HepG2 (cell line): ENCODE measurements around the gene FAF2. TPM values are rescaled to one million over a fixed set of nuclear protein-coding genes. Genes with fewer than 3 reads are reported as not detected.

ENCODE experiments used
- ATAC-seq: fragments of 200-7000 bp; cut with Tn5 transposase; 3 replicates; pipeline ENCODE4 v1.9.1; 2020; ENCODE audit warnings: mild to moderate bottlenecking, moderate library complexity
- BruUV-seq: library from RNA; stranded (reverse); fragments of 400-500 nt; replicated peaks from 2 replicates; lab custom pipeline; 2021; lab: Mats Ljungman, UMichigan
- CTCF ChIA-PET: fragments of 300-600 bp; formaldehyde crosslinking; extraction: SDS; loops from one replicate; lab custom pipeline; 2021; ENCODE audit warnings: low total read pairs, inconsistent platforms, low intra/inter-chr PET ratio; lab: Yijun Ruan, JAX
- POLR2A ChIA-PET: fragments of 350-600 bp; sonication (Branson Sonifier 250); formaldehyde crosslinking; loops from one replicate; lab custom pipeline; 2020; ENCODE audit warnings: antibody characterized with exemption, inconsistent platforms; lab: Yijun Ruan, JAX
- DNase-seq: peaks from one replicate; pipeline ENCODE4 v3.0.0-alpha.2; 2015; ENCODE audit warnings: low spot score
- FAIRE-seq: peaks from 3 replicates; lab custom pipeline; 2011; peaks lifted over from hg19 to GRCh38; lab: Jason Lieb, UNC
- H2AFZ ChIP-seq: one replicate; pipeline ENCODE4 v1.6.1; 2011; ENCODE audit warnings: low read length, inconsistent platforms
- H3K27ac ChIP-seq: fragments of 300-600 bp; 3 replicates; pipeline ENCODE4 v1.8.0; 2011; ENCODE audit warnings: mixed run types, mild to moderate bottlenecking, mixed read lengths, low read length, inconsistent platforms; ENCODE audit not compliant: insufficient read depth; ENCODE audit errors: extremely low read length
- H3K27me3 ChIP-seq, 2 experiments: fragments of 200-600 bp in 1 of 2; 2 replicates in 1 of 2; 3 replicates in 1 of 2; pipeline versions ENCODE4 v1.6.0 to v1.8.0; 2011; ENCODE audit warnings: low read length in 2 of 2, mild to moderate bottlenecking in 2 of 2, moderate library complexity in 2 of 2, inconsistent platforms in 1 of 2; ENCODE audit not compliant: insufficient read depth in 2 of 2, control insufficient read depth in 1 of 2
- H3K36me3 ChIP-seq, 2 experiments: fragments of 200-600 bp in 1 of 2; replicated peaks in 1 of 2; 2 replicates in 1 of 2; 3 replicates in 1 of 2; pipeline versions ENCODE4 v1.5.1 to v1.8.0; 2011; ENCODE audit warnings: low read length in 2 of 2, inconsistent platforms in 1 of 2; ENCODE audit not compliant: insufficient read depth in 2 of 2, control insufficient read depth in 1 of 2
- H3K4me1 ChIP-seq: 2 replicates; pipeline ENCODE4 v1.5.1; 2012; ENCODE audit warnings: low read length, inconsistent platforms; ENCODE audit not compliant: insufficient read depth
- H3K4me2 ChIP-seq: 2 replicates; pipeline ENCODE4 v1.6.0; 2011; ENCODE audit warnings: low read depth, low read length, inconsistent platforms
- H3K4me3 ChIP-seq, 3 experiments: fragments of 200-600 bp in 1 of 3; sonication (generic), shearing (Covaris generic) in 1 of 3; replicated peaks in 1 of 3; 2 replicates each; pipeline ENCODE4 v1.5.1; 2011 to 2016; ENCODE audit warnings: low read length in 3 of 3, inconsistent platforms in 2 of 3, low read depth in 2 of 3, mild to moderate bottlenecking in 2 of 3, control low read depth in 1 of 3, mixed read lengths in 1 of 3; ENCODE audit not compliant: insufficient read depth in 1 of 3
- H3K79me2 ChIP-seq: one replicate; pipeline ENCODE4 v1.6.1; 2011; ENCODE audit warnings: low read length, inconsistent platforms; ENCODE audit not compliant: insufficient read depth
- H3K9ac ChIP-seq: 2 replicates; pipeline ENCODE4 v1.6.0; 2011; ENCODE audit warnings: mild to moderate bottlenecking, low read depth, low read length, inconsistent platforms; ENCODE audit not compliant: insufficient read depth
- H3K9me3 ChIP-seq: 2 replicates; pipeline ENCODE4 v1.5.1; 2012; ENCODE audit warnings: mild to moderate bottlenecking, low read length
- H4K20me1 ChIP-seq: 2 replicates; pipeline ENCODE4 v1.6.0; 2011; ENCODE audit warnings: inconsistent platforms, mild to moderate bottlenecking, low read length, moderate library complexity; ENCODE audit not compliant: insufficient read depth
- ATF4 ChIP-seq, 2 experiments: fragments of 450-650 bp in 1 of 2; sonication (generic) in 1 of 2; formaldehyde crosslinking; IDR thresholded peaks; 2 replicates each; pipeline versions ENCODE4 v1.5.0 to v1.8.0; 2020 to 2022; ENCODE audit warnings: mild to moderate bottlenecking in 1 of 2, missing genetic modification reagents in 1 of 2
- CTCF ChIP-seq: sonication (generic); formaldehyde crosslinking; IDR thresholded peaks from 2 replicates; pipeline ENCODE4 v1.5.0; 2020; ENCODE audit warnings: mild to moderate bottlenecking, missing genetic modification reagents, moderate library complexity
- HDAC2 ChIP-seq: sonication (generic); formaldehyde crosslinking; IDR thresholded peaks from 2 replicates; pipeline ENCODE4 v1.4.0; 2020; ENCODE audit warnings: missing genetic modification reagents
- NR2F1 ChIP-seq, 2 experiments: fragments of 450-650 bp in 1 of 2; formaldehyde crosslinking in 1 of 2; IDR thresholded peaks; 2 replicates each; pipeline versions ENCODE4 v1.5.0 to v1.6.1; 2016 to 2020; ENCODE audit warnings: mild to moderate bottlenecking in 1 of 2, missing compliant biosample characterization in 1 of 2, missing genetic modification reagents in 1 of 2, moderate library complexity in 1 of 2
- RAD21 ChIP-seq: fragments of 450-650 bp; formaldehyde crosslinking; IDR thresholded peaks from 2 replicates; pipeline ENCODE4 v1.5.0; 2020; ENCODE audit warnings: mild to moderate bottlenecking
- RXRA ChIP-seq: sonication (generic); formaldehyde crosslinking; IDR thresholded peaks from 2 replicates; pipeline ENCODE4 v1.5.1; 2020; ENCODE audit warnings: missing genetic modification reagents
- RXRB ChIP-seq: IDR thresholded peaks from 2 replicates; pipeline ENCODE4 v1.6.1; 2016; ENCODE audit warnings: borderline replicate concordance, missing genetic modification reagents, missing compliant biosample characterization
- SAP130 ChIP-seq: IDR thresholded peaks from 2 replicates; pipeline ENCODE4 v1.6.1; 2016; ENCODE audit warnings: low read depth
- SMAD3 ChIP-seq: sonication (generic); formaldehyde crosslinking; IDR thresholded peaks from 2 replicates; pipeline ENCODE4 v1.4.0; 2020; ENCODE audit warnings: missing genetic modification reagents
- SMC3 ChIP-seq: IDR thresholded peaks from 2 replicates; pipeline ENCODE4 v1.6.1; 2011; ENCODE audit warnings: low read length, improper control_type of control experiment
- STAG1 ChIP-seq: sonication (generic); formaldehyde crosslinking; IDR thresholded peaks from 2 replicates; pipeline ENCODE4 v1.4.0; 2020; ENCODE audit warnings: missing genetic modification reagents
- TEF ChIP-seq: sonication (generic); formaldehyde crosslinking; IDR thresholded peaks from 2 replicates; pipeline ENCODE4 v1.5.0; 2020; ENCODE audit warnings: missing genetic modification reagents
- ZBTB7B ChIP-seq: sonication (generic); formaldehyde crosslinking; IDR thresholded peaks from 2 replicates; pipeline ENCODE4 v1.4.0; 2020; ENCODE audit warnings: missing genetic modification reagents
- ZNF225 ChIP-seq: sonication (generic); formaldehyde crosslinking; IDR thresholded peaks from 2 replicates; pipeline ENCODE4 v1.4.0; 2020; ENCODE audit warnings: mild to moderate bottlenecking, missing genetic modification reagents
- ZNF350 ChIP-seq: sonication (generic); formaldehyde crosslinking; IDR thresholded peaks from 2 replicates; pipeline ENCODE4 v1.4.0; 2020; ENCODE audit warnings: mild to moderate bottlenecking, low read depth, missing genetic modification reagents, borderline replicate concordance
- ZNF451 ChIP-seq: sonication (generic); formaldehyde crosslinking; IDR thresholded peaks from 2 replicates; pipeline ENCODE4 v1.5.0; 2020; ENCODE audit warnings: mild to moderate bottlenecking, missing genetic modification reagents
- ZNF7 ChIP-seq: IDR thresholded peaks from 2 replicates; pipeline ENCODE4 v1.6.1; 2016; ENCODE audit warnings: missing biosample characterization, missing genetic modification reagents
- ZNF800 ChIP-seq: sonication (generic); formaldehyde crosslinking; IDR thresholded peaks from 2 replicates; pipeline ENCODE4 v1.4.0; 2020; ENCODE audit warnings: missing genetic modification reagents
- WGBS: methylation state at CpG from one replicate; pipeline ENCODE4 v1.1.6; 2017; ENCODE audit warnings: low lambda C conversion rate; 5-methylcytosine and 5-hydroxymethylcytosine counted together
- in situ Hi-C: cut with HindIII; loops from 2 replicates; pipeline ENCODE4 v1.10.0; 2017; ENCODE audit warnings: low pct_unique_long_range_greater_than_20kb; ENCODE audit not compliant: extremely low pct_ligation_motif_present
- intact Hi-C: fragments of 100-400 bp; cut with micrococcal nuclease; formaldehyde crosslinking; loops from one replicate; pipeline ENCODE4 v1.10.0; 2022; ENCODE audit not compliant: unreplicated experiment
- polyA plus RNA-seq, 8 experiments: library from polyadenylated mRNA; depleted of rRNA in 3 of 8; stranded (reverse) in 7 of 8; unstranded in 1 of 8; fragments of >200 nt; fragmentation: Illumina TruSeq in 4 of 8; extraction: Trizol in 4 of 8; gene quantifications; 2 replicates each; pipeline versions ENCODE4 v1.2.1 to v1.2.3, GENCODE V29; 2011 to 2016; ENCODE audit warnings: low read depth in 4 of 8, missing spikeins in 1 of 8, mixed read lengths in 1 of 8; ENCODE audit not compliant: insufficient read depth in 1 of 8
- total RNA-seq, 5 experiments: library from RNA; depleted of rRNA; stranded (reverse); fragments of >200 nt; fragmentation: Illumina TruSeq; extraction: Trizol; gene quantifications; 2 replicates each; pipeline ENCODE4 v1.2.3, GENCODE V29; 2016; ENCODE audit warnings: low read depth in 1 of 5

The FAF2 gene
- total and polyA plus RNA-seq, 2 of the 13 experiments (the other 11 are each of a cell fraction or from before 2014, with no cell fraction given), result 27.8 to 34.3 TPM

GRCh38 chr5:176427971-176428370 is 20.2 kb upstream of the FAF2 start (continued):
- no peak for TF ChIP-seq TEF (CRISPR knock-in tag)

- Histone ChIP-seq H3K36me3 (no peaks in the 10 kb centered on the region), H3K9ac (0 out of 2 replicates have a peak overlapping the region, but pooled peaks have one; percentile 3), H3K79me2 (no peaks in the 10 kb centered on the region), H3K4me1 (peaks cover 34% of the 10 kb centered on the region), H3K4me2 (peak overlapping the region; percentile 51), H4K20me1 (no peaks in the 10 kb centered on the region), H3K4me3 (peak overlapping the region in 1 of 3 experiments; percentile 17; a peak in 3 of 6 replicates), H3K9me3 (no peaks in the 10 kb centered on the region), H3K27me3 (no peaks in the 10 kb centered on the region), H2AFZ (peak overlapping the region; percentile 74), H3K27ac (no peak overlapping the region)
- BruUV-seq, result no TSS peak
- ATAC-seq (peak; percentile 98), DNase-seq (peak; percentile 60), FAIRE-seq (no peak)
- POLR2A ChIA-PET, result interaction anchor here (1.0 to 1.6 kb wide), 3 partner anchors 11 to 19 kb away, joined by 3 to 5 read pairs (median 3); partner anchors contain the start of gene FAF2
- 3% methylated on average over 4 of the region's 4 CpGs for WGBS
- CTCF ChIA-PET, result interaction anchor here (1.2 to 1.4 kb wide), 2 partner anchors 13 to 17 kb away, joined by 4 to 6 read pairs; partner anchors contain the start of gene CLTB
- intact Hi-C loops, result loop anchor here (2.0 kb wide), 1 partner anchor 19 kb away; the partner anchor contains the start of gene FAF2
- in situ Hi-C loops, result loop anchor here (25.0 kb wide), 1 partner anchor 568 kb away; the partner anchor contains the start of gene CPLX2
- TF ChIP-seq ZNF225 (no peak), NR2F1 (CRISPR knock-in tag; IDR thresholded peaks at IDR 0.05) (peak; percentile 10 to 43; a peak in 2 of 4 replicates), ZNF800 (CRISPR knock-in tag) (no peak), SMAD3 (CRISPR knock-in tag) (0 out of 2 replicates have a peak, but pooled peaks have one; percentile 29), SAP130 (CRISPR knock-in tag) (peak; percentile 26; the same call in 1 of the 2 replicates), SMC3 (peak; percentile 62; the same call in 1 of the 2 replicates), RXRB (CRISPR knock-in tag) (peak; percentile 82; the same call in 1 of the 2 replicates), ZBTB7B (CRISPR knock-in tag) (0 out of 2 replicates have a peak, but pooled peaks have one; percentile 25), ZNF451 (no peak), RAD21 (CRISPR knock-in tag) (peak; percentile 23; the same call in 1 of the 2 replicates), STAG1 (CRISPR knock-in tag) (peak; percentile 50), ZNF350 (no peak), RXRA (CRISPR knock-in tag) (peak; percentile 46; the same call in 1 of the 2 replicates), HDAC2 (0 out of 2 replicates have a peak, but pooled peaks have one; percentile 14), ATF4 (CRISPR knock-in tag; IDR thresholded peaks at IDR 0.05) (no peak), CTCF (CRISPR knock-in tag) (peak; percentile 66), ZNF7 (CRISPR knock-in tag) (peak; percentile 72; the same call in 1 of the 2 replicates)
These were observed 18.2 kb upstream of the FAF2 start for GRCh38 chr5:176429972-176430371.
